Tracheal epithelial cell (primary cell): ENCODE results near the gene ZBTB43. TPM values are rescaled to one million over a fixed set of nuclear protein-coding genes. Genes with fewer than 3 reads are reported as not detected.

Source experiments
- total RNA-seq: library from RNA; depleted of rRNA; stranded (reverse); fragments of >200 nt; gene quantifications from 2 replicates; pipeline ENCODE4 v1.2.1, GENCODE V29; 2014

Gene ZBTB43, protein sequence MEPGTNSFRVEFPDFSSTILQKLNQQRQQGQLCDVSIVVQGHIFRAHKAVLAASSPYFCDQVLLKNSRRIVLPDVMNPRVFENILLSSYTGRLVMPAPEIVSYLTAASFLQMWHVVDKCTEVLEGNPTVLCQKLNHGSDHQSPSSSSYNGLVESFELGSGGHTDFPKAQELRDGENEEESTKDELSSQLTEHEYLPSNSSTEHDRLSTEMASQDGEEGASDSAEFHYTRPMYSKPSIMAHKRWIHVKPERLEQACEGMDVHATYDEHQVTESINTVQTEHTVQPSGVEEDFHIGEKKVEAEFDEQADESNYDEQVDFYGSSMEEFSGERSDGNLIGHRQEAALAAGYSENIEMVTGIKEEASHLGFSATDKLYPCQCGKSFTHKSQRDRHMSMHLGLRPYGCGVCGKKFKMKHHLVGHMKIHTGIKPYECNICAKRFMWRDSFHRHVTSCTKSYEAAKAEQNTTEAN
- 13.0 and 14.3 TPM in 2 replicates for total RNA-seq

DNA sequence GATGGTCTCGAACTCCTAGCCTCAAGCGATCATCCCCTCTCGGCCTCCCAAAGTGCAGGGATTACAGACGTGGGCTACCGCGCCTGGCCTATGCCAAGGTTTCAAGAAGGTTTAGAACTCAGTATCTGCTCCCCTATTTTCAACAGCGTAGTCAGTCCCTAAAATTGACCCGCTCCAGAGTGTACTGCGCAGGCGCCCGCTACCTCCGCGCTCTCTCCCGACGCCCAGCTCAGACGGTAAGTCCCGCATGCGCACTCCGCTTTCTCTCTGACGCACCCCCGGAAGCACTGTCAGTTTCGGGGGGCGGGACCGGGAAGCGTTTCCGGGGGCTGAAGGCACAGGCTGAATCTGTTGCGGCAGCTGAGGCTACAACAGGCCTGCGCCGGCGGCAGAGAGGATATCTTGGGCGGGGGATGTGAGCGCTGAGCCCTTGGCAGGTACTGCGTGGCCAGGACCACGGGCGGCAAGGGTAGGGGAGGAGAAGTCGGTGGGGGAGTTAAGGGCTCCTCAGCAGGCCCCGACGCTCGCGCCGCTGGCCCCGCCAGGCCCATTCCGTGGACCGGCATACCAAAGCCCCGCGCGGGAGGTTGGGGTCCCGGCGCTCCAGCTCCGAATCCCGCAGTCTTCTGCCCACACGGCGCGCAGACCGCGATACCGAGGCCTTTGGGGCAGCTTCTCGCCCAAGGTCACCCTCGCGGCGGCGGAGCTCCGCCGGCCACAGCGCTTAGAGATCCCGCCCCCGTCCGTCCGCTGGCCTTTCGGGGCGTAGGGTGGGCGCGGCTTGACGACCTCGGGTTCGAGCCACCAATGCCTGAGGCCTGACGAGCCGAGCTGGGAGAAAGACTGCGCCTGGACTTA is at the start of gene ZBTB43:
Gene ZBTB43, plus strand, starts transcription at position 345 of the 858 bp plus-strand sequence. CDS start 27,470 bp downstream, outside the sequence.

DNA sequence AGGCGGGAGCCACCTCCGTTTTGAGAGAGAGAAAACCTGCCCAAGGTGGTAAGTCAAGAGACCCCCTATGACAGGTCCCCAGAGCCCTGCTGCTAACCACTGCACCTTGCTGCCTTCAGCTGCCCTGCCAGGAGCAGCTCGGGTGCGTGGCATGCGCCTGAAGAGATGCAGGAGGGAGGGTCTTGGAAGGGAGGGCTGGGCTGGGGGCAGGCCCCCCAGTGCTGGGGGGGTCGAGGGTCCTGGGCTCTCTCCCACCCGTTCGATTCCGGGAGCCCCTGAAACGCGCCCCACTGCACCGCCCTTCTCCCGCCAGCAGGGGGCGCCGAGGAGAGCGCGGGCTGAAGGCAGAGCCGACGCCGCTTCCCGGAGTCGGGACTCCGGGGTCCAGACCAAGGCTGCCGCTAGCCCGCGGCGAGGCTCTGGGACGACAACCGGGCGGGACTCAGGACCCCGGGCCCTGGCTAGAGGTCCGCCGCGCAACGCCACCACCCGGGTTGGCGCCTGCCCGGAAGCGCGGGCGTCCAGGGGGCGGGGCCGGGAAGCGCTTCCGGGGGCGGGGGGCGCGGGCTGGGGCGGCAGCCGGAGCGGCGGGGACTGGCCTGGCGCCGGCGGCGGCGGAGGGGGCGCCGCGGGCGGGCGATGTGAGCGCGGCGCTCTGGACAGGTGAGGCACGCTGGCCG is 55.4 kb downstream of the ZBTB43 start, which contains the start of gene ZBTB34:
Gene ZBTB34, plus strand, starts transcription at position 563 of the 680 bp plus-strand sequence. CDS start 18,761 bp downstream, outside the sequence.

Other genes starting within 250 kb of the ZBTB43 start
- not detected in 2 replicates for gene LMX1B, start 191.1 kb upstream of the ZBTB43 start, total RNA-seq
- 6.6 and 8.4 TPM in 2 replicates for gene ZBTB34, start 55.6 kb downstream of the ZBTB43 start, total RNA-seq
- 1.2 and 5.3 TPM in 2 replicates for gene RALGPS1, start 109.7 kb downstream of the ZBTB43 start, total RNA-seq